GM10266 (cell line): Measurements from ENCODE around the gene CNNM3.
"Not testable (repeated sequence)": the region's sequence is repeated elsewhere in the genome, so short reads cannot be mapped to it uniquely, and the experiment has no call there.

Experiments
- DNase-seq: peaks from one replicate; pipeline ENCODE4 v3.0.0; 2012; ENCODE audit errors: extremely low spot score
- TF ChIP-seq, protein P1 (sequence below): IDR thresholded peaks from 2 replicates; pipeline ENCODE4 v1.5.1; 2012; ENCODE audit warnings: mild to moderate bottlenecking, low read depth; ENCODE audit not compliant: control insufficient read depth, insufficient read depth; ENCODE audit errors: missing control alignments

CNNM3 gene

DNA sequence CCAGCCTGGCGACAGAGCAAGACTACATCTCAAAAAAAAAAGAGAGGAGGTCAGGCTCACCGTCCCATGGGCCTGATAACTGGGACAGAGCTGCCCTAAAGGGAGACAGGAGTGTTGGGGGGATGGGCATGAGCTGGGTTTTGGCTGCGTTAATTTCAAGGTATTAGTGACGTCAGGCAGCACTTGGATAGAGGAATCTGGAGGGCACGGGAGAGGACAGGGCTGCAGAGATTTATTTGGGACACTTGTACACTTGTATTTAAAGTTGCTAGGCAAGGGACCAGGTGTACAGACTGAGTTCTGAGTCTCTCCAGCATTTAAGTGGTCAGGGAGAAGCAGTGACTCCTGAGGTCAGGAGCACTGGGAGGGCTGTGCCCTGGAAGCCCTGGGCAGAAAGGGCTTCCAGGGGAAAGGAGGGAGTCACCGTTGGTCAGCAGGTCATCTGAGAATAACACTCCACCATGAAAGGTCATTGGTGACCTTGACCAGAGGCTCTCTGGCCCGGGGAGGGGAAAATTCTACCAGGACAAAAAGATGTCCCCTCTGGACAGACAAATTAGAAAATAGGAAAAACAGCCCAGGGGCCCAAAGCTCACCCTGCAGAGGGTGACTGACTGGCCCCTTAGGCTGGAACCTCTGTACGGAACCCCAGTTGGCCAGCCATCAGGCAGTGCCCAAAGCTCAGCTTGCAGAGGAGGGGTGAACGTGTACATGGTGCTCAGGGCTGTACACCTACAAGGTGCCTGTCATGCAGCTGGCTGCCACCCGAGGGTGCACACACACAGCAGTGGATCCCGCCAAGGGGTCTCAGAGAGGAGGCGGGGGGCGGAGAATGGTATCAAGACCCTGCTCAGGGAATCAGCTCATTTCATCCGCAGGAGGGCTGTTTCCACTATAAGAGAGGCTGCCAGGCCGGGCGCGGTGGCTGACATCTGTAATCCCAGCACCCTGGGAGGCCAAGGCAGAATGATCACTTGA lies 23.0 kb upstream of the CNNM3 start:
- TF ChIP-seq, protein P1, sequence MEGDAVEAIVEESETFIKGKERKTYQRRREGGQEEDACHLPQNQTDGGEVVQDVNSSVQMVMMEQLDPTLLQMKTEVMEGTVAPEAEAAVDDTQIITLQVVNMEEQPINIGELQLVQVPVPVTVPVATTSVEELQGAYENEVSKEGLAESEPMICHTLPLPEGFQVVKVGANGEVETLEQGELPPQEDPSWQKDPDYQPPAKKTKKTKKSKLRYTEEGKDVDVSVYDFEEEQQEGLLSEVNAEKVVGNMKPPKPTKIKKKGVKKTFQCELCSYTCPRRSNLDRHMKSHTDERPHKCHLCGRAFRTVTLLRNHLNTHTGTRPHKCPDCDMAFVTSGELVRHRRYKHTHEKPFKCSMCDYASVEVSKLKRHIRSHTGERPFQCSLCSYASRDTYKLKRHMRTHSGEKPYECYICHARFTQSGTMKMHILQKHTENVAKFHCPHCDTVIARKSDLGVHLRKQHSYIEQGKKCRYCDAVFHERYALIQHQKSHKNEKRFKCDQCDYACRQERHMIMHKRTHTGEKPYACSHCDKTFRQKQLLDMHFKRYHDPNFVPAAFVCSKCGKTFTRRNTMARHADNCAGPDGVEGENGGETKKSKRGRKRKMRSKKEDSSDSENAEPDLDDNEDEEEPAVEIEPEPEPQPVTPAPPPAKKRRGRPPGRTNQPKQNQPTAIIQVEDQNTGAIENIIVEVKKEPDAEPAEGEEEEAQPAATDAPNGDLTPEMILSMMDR: no peak

DNA sequence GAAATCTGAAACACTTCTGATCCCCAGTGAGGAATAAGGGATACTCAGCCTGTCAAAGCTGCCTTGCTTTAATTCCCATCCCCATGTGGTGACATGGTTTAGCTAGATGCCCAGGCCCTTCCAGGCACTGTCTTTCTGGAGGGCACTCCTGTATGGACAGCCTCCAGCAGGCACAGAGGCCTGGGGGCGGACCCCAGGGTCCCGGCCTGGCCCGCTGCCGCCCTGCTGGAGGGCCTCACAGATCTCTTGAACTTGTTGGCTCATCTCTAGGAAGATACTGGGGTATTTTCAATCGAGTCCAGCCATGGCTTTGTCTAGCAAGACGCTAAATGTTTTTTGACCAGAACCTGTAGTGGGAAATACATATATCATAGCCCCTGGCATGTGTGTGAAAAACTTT lies 21.0 kb upstream of the CNNM3 start:
- TF ChIP-seq, protein P1: no peak
- no peak for DNase-seq

More for the DNA sequence above, 23.0 kb upstream of the CNNM3 start:
- DNase-seq: no peak

DNA sequence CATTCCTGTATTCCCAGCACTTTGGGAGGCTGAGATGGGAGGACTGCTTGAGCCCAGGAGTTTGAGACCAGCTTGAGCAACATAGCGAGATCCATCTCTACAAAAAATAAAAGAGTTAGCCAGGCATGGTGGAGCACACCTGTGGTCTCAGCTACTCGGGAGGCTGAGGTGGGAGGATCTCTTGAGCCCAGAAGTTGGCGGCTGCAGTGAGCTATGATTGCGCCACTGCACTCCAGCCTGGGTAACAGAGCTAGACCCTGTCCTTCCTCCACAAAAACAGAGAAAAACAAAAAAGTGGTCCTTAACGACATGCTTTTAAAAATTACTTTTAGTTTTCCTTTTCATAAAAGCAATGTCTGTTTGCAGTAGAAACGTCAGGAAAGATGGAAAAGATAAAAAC lies 19.6 kb upstream of the CNNM3 start:
- DNase-seq: not testable (repeated sequence)

DNA sequence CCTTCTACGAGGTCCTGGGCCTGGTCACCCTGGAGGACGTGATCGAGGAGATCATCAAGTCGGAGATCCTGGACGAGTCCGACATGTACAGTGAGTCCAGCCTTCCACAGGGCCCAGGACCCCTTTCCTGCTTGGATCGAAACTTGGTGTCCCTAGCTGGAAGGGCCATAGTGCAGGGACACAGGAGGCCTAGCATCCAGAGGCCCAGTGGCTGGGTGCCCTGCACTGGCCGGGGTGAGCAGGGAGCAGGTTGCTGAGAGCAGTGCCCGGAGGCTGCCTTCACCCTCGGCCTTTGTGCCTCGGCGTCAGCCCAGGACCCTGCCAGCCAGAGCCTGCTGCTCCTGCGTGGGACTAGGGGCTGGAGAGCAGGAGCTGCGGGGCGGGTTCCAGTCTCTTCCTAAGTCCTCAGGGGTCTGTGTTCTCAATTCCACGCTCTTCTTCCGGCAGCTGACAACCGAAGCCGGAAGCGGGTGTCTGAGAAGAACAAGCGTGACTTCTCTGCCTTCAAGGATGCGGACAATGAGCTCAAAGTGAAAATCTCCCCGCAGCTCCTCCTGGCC lies 18.9 kb upstream of the CNNM3 start:
- DNase-seq: no peak
- TF ChIP-seq, protein P1: no peak

DNA sequence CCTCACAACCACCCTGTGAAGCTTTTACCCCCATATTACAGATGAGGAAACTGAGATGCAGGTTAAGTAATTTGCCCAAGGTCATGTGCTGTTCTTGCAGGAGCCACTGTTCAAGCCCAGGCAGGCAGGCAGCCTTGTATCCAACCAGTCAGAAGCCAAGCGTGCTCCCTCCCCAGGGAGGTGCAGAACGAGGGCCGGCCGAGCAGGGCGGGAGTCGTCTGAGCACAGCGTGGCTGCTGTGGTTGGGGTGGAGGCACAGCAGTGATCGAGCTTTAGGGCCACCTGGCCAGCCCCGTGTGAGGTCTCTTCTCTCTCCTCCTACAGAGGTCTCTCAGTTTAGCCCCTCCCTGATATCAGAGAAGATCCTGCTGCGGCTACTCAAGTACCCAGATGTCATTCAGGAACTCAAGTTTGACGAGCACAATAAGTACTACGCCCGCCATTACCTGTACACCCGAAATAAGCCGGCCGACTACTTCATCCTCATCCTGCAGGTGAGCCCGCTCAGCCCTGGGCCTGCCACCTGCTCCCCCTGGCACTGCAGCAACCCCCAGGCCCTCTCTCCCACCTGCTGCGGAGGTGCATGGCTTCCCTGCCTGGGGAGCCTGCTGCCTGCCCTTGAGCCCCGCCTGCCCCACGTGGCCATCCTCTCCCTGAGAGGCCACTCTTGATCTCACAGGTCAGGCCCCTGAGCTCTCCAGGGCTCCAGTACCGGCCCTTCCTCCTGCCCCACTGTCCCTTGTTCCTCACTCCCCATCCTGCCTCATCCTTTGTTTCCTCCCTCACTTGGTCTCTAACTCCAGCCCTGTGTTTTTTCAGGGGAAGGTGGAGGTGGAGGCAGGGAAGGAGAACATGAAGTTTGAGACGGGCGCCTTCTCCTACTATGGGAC lies 17.1 kb upstream of the CNNM3 start:
- TF ChIP-seq, protein P1: no peak
- no peak for DNase-seq

DNA sequence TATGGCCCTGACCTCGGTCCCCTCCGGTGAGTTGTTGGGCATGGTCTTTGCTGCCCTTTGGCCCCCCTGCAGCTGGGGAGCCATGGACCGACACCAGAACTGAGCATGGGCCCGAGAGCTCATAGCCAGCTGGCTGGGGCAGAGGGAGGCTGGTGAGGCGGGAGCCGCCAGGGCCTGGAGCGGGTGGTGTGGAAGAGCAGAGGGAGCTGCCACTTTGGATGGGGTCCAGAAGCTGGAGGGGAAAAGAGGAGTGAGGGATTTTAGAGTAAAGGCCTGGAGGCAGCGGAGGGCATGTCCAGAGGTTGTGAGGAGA lies 16.5 kb upstream of the CNNM3 start:
- no peak for DNase-seq
- TF ChIP-seq, protein P1: no peak
